ENCODE measurements around the gene GKN2. TPM values are rescaled to one million over a fixed set of nuclear protein-coding genes. Genes with fewer than 3 reads are reported as not detected.

Gene GKN2
- total and polyA plus RNA-seq, 9 of the 15 experiments (the other 6 are each of a cell fraction or from before 2014, with no cell fraction given), result not detected

- TF ChIP-seq HMBOX1 (IDR thresholded peaks at IDR 0.05), result peak; percentile 59; the same call in 1 of the 2 replicates
- no peak for TF ChIP-seq ATF2 (CRISPR knock-in tag; IDR thresholded peaks at IDR 0.05)
- TF ChIP-seq SFPQ (IDR thresholded peaks at IDR 0.05; ENCODE audit: low read depth, low read length), result no peak
- no peak for TF ChIP-seq ZEB2 (IDR thresholded peaks at IDR 0.05)
- no peak for TF ChIP-seq CC2D1A (IDR thresholded peaks at IDR 0.05)
- peak; percentile 58; the same call in 1 of the 2 replicates for TF ChIP-seq TCF3 (CRISPR knock-in tag; IDR thresholded peaks at IDR 0.05)
- TF ChIP-seq ZNF639 (CRISPR knock-in tag; conservative IDR thresholded peaks at IDR 0.05 in 1 of 2, IDR thresholded peaks at IDR 0.05 in 1 of 2), result peak in 1 of 2 experiments; percentile 45; a peak in 1 of 4 replicates
- no peak for TF ChIP-seq SAP30 (IDR thresholded peaks at IDR 0.05; ENCODE audit: borderline replicate concordance, insufficient read depth, low read depth, low read length, poor library complexity, severe bottlenecking)
- TF ChIP-seq ZNF280B (CRISPR knock-in tag; IDR thresholded peaks at IDR 0.05), result no peak
- 0 out of 2 replicates have a peak, but pooled peaks have one; percentile 37 for TF ChIP-seq KLF16 (IDR thresholded peaks at IDR 0.05)
- TF ChIP-seq ELF2 (CRISPR knock-in tag; IDR thresholded peaks at IDR 0.05), result no peak
- TF ChIP-seq TSHZ1 (CRISPR knock-in tag; IDR thresholded peaks at IDR 0.05), result no peak
These were observed 42.7 kb downstream of the GKN2 start (continued) for GRCh38 chr2:68909793-68910674.

All from K562 (cell line).